ENCODE data around the gene KLHDC8A.
A peak's percentile ranks its signal among the peaks of the same experiment; 100 is the strongest.

KLHDC8A gene

GRCh38 chr1:205359771-205360565, 3.2 kb upstream of the KLHDC8A start:
- DNase-seq, result no peak
- Mint-ChIP-seq H3K4me3 (no peak overlapping the region), H3K9me3 (no peaks in the 10 kb centered on the region), H3K27me3 (peaks cover 59% of the 10 kb centered on the region), H3K36me3 (no peaks in the 10 kb centered on the region), H3K4me1 (no peaks in the 10 kb centered on the region), H3K27ac (no peak overlapping the region)
- CTCF ChIA-PET, result interaction anchor here (1.4 kb wide), 1 partner anchor 9 kb away, joined by 3 read pairs; no protein-coding TSS in a partner anchor

DNA sequence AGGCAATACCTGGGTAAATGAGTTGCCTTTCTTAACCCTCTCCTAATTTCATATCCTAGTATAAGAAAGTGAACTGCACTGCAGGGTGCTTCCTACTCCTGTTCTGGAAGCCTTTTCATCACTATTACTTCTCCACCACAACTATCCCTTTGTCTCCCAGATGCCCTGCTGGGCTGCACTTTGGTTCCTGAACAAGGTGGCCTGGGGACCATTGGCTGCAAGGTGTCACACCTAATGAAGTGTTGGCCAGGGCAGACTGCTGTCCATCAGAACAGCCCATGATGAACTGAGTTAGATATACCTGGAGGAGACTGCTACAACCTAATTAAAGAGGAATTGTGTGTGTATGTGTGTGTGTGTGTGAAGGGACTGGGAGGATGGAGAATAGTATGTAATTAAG, 1.9 kb upstream of the KLHDC8A start:
- H3K27ac Mint-ChIP-seq, result no peak overlapping the region
- no peaks in the 10 kb centered on the region for H3K4me1 Mint-ChIP-seq
- CTCF ChIA-PET, result no interaction called here
- no peaks in the 10 kb centered on the region for H3K36me3 Mint-ChIP-seq
- H3K4me3 Mint-ChIP-seq, result no peak overlapping the region
- H3K27me3 Mint-ChIP-seq, result peaks cover 55% of the 10 kb centered on the region
- no peak for DNase-seq
- H3K9me3 Mint-ChIP-seq, result no peaks in the 10 kb centered on the region

DNA sequence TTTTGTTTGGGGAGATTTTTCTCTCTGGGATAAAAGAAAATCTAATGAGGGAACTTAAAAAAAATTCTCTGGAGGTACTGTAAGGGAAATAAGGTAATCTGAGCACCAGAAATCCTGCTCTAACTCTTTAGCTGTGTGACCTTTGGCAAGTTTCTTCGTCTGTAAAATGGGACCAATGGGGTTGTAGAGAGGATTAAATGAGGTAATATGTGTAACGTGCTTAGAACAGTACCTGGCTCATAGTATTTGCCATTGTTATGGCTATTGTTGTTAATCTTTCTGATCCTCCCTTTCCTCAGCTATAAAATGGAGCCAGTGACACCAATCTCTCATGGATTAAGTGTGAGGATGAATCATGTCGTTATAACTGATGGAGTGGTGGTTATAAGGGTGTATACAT, 845 bp upstream of the KLHDC8A start:
- Mint-ChIP-seq H3K27ac (no peak overlapping the region), H3K27me3 (peaks cover 58% of the 10 kb centered on the region), H3K4me1 (no peaks in the 10 kb centered on the region), H3K36me3 (no peaks in the 10 kb centered on the region), H3K4me3 (no peak overlapping the region), H3K9me3 (no peaks in the 10 kb centered on the region)
- CTCF ChIA-PET, result interaction anchor here (2.8 to 6.6 kb wide), 2 partner anchors 22 to 129 kb away, joined by 6 to 111 read pairs; no protein-coding TSS in a partner anchor
- DNase-seq, result no peak

DNA sequence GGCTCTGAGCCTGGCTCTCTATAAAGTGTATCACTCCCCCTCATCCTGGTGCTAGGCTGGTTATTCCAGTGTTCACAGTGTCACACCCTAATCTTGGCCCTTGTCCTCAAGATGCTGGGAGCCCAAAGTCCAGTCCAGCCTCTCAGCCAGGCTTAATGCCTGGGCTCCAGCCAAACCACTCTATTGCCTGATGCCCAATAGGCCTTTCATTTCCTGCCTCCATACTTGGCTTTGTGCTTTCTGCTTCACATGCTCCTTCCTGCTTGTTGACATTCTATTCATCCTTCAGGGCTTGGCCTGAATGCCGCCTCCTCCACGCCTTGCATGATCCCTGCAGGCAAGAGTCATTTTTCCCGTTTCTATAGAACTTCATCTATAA, 1.7 kb downstream of the KLHDC8A start:
- Mint-ChIP-seq H3K4me3 (no peak overlapping the region), H3K4me1 (no peaks in the 10 kb centered on the region), H3K27ac (no peak overlapping the region), H3K9me3 (no peaks in the 10 kb centered on the region), H3K36me3 (no peaks in the 10 kb centered on the region), H3K27me3 (peaks cover 53% of the 10 kb centered on the region)
- DNase-seq, result no peak
- CTCF ChIA-PET, result interaction anchor here (1.0 to 6.6 kb wide), 16 partner anchors 8 to 304 kb away, joined by 3 to 111 read pairs (median 7); no protein-coding TSS in a partner anchor

DNA sequence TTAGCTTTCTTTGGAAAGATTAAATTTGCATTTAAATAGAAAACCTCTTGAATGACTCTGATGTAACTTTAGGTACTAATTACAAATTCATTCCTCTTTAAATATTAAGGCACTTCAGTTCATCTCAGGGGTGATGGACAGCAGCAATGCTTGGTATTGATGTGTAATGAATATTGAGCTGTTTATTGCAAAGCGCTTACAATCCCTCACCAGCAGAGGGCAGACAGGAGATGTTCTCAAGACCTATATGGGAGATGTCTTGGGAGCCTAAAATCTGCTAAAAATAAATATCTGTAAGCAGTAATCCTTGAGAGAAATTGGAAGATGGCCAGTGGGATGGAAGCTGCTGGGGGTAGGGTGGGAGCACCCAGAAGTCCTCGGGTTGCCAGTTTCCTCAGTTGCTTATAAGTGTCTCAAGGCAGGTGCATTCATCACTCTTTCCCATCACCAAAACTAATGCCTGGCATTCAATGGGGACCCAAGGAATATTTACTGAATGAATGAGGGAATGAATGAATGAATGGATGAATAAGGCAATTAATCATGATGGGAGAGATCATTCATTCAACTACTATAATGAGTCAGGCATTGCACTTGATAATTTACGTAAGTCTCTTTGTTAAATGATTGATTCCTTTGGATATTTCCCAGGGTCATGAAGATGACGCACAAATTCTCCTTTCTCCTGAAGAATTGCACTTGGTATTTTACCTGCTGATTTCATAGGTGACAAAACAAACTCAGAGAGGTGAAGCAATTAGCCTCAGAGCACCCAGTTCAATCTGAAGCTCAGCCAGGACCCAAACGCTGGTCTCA, 2.3 kb downstream of the KLHDC8A start:
- H3K27me3 Mint-ChIP-seq, result peaks cover 54% of the 10 kb centered on the region
- no peaks in the 10 kb centered on the region for H3K36me3 Mint-ChIP-seq
- no peak overlapping the region for H3K4me3 Mint-ChIP-seq
- CTCF ChIA-PET, result interaction anchor here (0.7 to 6.6 kb wide), 37 partner anchors 8 to 305 kb away, joined by 3 to 111 read pairs (median 5); no protein-coding TSS in a partner anchor
- no peak overlapping the region for H3K27ac Mint-ChIP-seq
- H3K9me3 Mint-ChIP-seq, result no peaks in the 10 kb centered on the region
- no peaks in the 10 kb centered on the region for H3K4me1 Mint-ChIP-seq
- DNase-seq, result peak; percentile 77

DNA sequence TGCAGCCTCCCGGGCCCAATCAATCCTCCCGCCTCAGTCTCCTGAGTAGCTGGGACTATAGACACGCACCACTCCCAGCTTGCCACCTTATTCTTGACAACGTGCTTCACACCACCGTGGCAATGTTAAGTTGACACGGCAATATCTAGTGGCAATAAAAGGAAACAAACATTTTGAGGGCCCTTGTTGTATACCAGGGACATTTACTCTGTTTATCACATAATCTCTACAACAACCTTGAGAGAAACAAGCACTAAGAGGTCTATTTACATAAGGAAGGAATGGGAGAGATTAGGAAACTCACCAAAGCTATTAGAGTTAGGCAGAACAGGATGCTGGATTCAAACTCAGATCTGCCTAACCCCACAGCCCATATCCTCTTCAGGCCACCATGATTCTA, 3.1 kb downstream of the KLHDC8A start:
- no peak for DNase-seq
- Mint-ChIP-seq H3K27me3 (peaks cover 54% of the 10 kb centered on the region), H3K4me1 (no peaks in the 10 kb centered on the region), H3K4me3 (no peak overlapping the region), H3K27ac (no peak overlapping the region), H3K36me3 (no peaks in the 10 kb centered on the region), H3K9me3 (no peaks in the 10 kb centered on the region)
- CTCF ChIA-PET, result interaction anchor here (0.7 to 6.6 kb wide), 36 partner anchors 7 to 306 kb away, joined by 3 to 111 read pairs (median 5); no protein-coding TSS in a partner anchor

- Mint-ChIP-seq H3K4me1 (no peaks in the 10 kb centered on the region), H3K4me3 (no peak overlapping the region), H3K36me3 (no peaks in the 10 kb centered on the region), H3K27ac (no peak overlapping the region), H3K27me3 (peaks cover 54% of the 10 kb centered on the region), H3K9me3 (no peaks in the 10 kb centered on the region)
- no peak for DNase-seq
- CTCF ChIA-PET, result interaction anchor here (0.7 to 6.6 kb wide), 14 partner anchors 14 to 306 kb away, joined by 3 to 111 read pairs (median 11); no protein-coding TSS in a partner anchor
Observed at GRCh38 chr1:205353191-205353590, 3.5 kb downstream of the KLHDC8A start.

DNA sequence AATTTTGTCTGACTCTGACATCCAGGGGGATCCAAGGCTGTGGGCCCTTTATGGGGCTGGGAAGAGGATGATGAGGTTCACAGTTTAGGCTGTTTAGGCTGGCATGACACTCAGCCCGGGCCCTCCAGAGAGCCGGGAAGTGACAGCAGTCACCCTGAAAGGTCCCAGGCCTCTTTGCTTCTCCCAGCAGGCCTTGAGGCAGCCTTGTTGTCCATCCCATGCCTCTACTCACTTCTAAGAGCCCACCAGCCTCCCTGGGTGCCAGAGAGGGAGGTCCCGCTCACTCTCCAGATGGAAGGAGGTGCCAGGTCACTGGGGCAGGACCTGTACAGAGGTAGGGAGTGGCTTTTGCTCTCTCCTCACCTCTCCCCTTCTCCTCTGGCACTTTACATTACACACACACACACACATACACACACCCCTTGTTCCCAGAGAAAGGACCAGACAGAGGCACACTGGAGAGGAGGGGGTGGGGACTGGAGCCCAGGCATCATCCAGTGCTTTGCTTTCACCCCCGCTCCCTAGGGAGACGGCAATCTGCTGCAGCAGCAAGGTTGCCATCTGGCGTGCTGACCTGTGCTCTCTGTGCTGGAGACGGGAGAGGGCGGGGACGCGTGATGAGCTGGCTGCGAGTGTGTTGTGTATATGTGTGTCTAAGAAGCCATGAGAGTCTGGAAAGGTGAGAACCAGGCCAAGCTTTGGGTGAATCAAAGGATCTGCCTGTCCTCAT, 4.6 kb downstream of the KLHDC8A start:
- Mint-ChIP-seq H3K4me1 (no peaks in the 10 kb centered on the region), H3K36me3 (no peaks in the 10 kb centered on the region), H3K4me3 (no peak overlapping the region), H3K9me3 (no peaks in the 10 kb centered on the region), H3K27me3 (peaks cover 60% of the 10 kb centered on the region), H3K27ac (no peak overlapping the region)
- CTCF ChIA-PET, result interaction anchor here (0.5 to 6.6 kb wide), 6 partner anchors 9 to 171 kb away, joined by 3 to 111 read pairs (median 8); no protein-coding TSS in a partner anchor
- no peak for DNase-seq

DNA sequence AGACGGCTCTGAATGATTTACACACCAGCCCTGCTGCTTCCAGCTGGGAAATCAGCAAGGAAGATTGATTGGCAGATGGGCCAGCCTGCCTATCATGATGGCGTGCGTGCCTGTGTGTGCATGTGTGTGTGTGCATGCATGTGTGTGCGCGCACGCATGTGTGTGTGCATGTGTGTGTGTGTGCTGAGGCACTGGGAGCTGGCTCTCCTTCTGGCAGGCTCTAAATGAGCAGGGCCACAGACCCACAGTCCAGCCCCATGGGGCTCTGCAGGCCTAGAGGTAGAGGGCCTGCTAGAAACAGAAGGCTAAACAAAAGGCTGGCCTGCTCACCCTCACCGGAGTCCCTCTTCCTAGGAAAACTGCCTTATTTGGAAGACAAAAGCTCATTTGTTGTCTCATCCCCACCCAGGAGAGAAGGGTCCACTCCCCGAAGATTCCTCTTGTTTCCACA, 6.0 kb downstream of the KLHDC8A start:
- Mint-ChIP-seq H3K4me3 (no peak overlapping the region), H3K27me3 (peaks cover 63% of the 10 kb centered on the region), H3K27ac (no peak overlapping the region), H3K4me1 (no peaks in the 10 kb centered on the region), H3K9me3 (no peaks in the 10 kb centered on the region), H3K36me3 (no peaks in the 10 kb centered on the region)
- CTCF ChIA-PET, result interaction anchor here (1.0 to 2.8 kb wide), 2 partner anchors 10 to 174 kb away, joined by 3 to 10 read pairs; no protein-coding TSS in a partner anchor
- no peak for DNase-seq

GRCh38 chr1:205350124-205350523, 6.6 kb downstream of the KLHDC8A start:
- no peaks in the 10 kb centered on the region for H3K9me3 Mint-ChIP-seq
- CTCF ChIA-PET, result interaction anchor here (1.0 to 2.8 kb wide), 4 partner anchors 11 to 174 kb away, joined by 3 to 10 read pairs (median 4); no protein-coding TSS in a partner anchor
- peaks cover 66% of the 10 kb centered on the region for H3K27me3 Mint-ChIP-seq
- H3K36me3 Mint-ChIP-seq, result no peaks in the 10 kb centered on the region
- H3K4me3 Mint-ChIP-seq, result no peak overlapping the region
- DNase-seq, result no peak
- H3K27ac Mint-ChIP-seq, result no peak overlapping the region
- H3K4me1 Mint-ChIP-seq, result no peaks in the 10 kb centered on the region

DNA sequence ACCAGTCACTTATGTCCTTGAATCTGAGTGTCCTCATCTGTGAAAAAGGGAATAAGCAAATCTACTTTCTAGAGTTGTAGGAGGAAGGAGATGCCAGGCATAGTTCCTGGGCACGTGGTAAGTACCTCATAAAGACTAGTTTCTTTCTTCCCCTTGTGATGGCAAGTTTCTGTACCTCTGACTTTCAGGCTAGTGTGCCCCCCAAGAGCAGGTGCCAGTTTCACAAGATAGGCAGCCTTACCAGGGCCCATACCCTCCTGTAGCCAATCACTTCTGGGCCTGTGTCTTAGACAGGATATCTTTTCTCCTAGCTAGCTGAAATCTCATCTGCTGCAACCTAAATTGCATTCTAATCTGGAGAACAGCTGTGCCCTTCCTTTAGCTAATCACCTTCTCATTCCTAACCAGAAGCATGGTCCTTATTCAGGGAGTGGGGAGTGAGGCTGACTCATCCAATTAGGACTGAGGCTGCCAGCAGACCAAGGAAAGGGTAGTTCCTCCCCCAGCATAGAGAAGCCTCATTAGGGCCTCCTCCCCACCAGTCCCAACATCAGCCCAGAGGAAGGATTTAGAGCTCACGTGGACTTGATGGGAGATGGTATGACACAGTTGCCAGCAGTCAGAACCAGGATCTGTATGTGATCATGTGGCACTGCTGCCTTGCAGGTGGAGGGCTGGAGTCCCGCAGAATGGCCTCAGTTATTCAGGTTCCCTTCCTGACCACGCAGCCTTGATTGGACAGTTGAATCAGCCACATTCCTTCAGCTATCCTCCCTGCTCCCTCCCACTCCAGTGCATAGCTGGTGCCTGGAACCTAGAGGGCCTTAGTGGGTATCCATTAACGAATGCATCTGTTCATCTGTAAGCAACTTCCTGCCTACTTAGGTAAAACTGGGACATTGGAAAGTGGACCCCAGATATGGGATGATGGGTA, 7.9 kb downstream of the KLHDC8A start:
- H3K4me1 Mint-ChIP-seq, result peaks cover 4% of the 10 kb centered on the region
- H3K4me3 Mint-ChIP-seq, result no peak overlapping the region
- H3K36me3 Mint-ChIP-seq, result no peaks in the 10 kb centered on the region
- CTCF ChIA-PET, result interaction anchor here (0.6 to 2.8 kb wide), 10 partner anchors 9 to 284 kb away, joined by 3 to 10 read pairs (median 4); no protein-coding TSS in a partner anchor
- no peak overlapping the region for H3K27ac Mint-ChIP-seq
- H3K9me3 Mint-ChIP-seq, result no peaks in the 10 kb centered on the region
- peaks cover 77% of the 10 kb centered on the region for H3K27me3 Mint-ChIP-seq
- DNase-seq, result no peak

- CTCF ChIA-PET, result interaction anchor here (0.5 to 1.4 kb wide), 4 partner anchors 11 to 177 kb away, joined by 3 to 6 read pairs (median 4); no protein-coding TSS in a partner anchor
- Mint-ChIP-seq H3K9me3 (no peaks in the 10 kb centered on the region), H3K27ac (no peak overlapping the region), H3K4me1 (peaks cover 4% of the 10 kb centered on the region), H3K27me3 (peaks cover 86% of the 10 kb centered on the region), H3K4me3 (no peak overlapping the region), H3K36me3 (no peaks in the 10 kb centered on the region)
- DNase-seq, result no peak
Observed at GRCh38 chr1:205346956-205347574, 9.7 kb downstream of the KLHDC8A start.

Data from activated naive CD4-positive, alpha-beta T cell treated with anti-CD3 and anti-CD28 coated beads, Interleukin-2, amount 10 ng/mL, durations not matched to agents 7 days and 5 days (primary cell).